ENCODE results near the gene CACNA1C.

CACNA1C gene

DNA sequence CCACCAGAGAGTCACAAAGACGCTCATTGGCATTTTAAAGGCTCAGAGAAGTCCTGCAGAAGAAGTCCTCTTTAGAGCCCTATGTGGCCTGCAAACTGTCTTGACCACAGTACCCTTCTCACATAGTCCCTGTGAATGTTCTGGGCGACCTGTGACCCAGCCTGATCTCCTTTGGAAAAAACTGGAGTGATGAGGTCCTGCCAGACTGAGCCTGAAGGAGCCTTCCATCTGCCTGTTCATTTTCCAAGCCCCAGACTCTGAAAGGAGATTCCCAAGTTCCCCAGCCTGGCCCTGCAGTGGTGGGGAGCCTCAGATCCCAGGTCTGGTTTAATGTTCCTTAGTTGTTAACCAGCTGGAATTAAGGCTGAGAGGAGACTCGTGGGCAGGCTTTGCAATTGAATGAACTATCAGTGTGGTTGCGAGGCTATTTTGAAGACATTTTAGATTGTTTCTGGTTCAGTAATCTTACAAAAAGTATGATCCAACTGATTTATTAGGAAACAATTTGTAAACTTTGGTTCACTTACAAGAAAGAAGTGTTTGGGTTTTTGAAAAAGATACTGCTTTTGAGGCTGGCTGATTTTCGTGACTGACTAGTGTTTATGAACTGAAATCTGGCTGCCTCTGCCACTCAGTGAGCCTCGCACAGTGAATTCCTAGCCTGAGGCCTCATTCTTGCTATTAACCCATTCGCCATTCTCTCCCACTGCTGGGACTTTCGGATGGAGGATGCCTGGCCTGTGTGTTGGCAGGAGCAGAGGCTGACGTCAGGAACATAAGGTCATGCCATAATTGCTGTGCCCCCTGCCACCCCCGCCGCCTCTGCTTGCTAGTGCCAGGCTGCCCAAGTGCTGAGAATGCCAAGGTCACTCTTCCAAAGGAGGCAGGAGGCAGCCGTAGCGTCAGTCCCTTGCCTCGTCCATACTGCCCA lies 249.0 kb downstream of the CACNA1C start:
- no peak for DNase-seq

DNA sequence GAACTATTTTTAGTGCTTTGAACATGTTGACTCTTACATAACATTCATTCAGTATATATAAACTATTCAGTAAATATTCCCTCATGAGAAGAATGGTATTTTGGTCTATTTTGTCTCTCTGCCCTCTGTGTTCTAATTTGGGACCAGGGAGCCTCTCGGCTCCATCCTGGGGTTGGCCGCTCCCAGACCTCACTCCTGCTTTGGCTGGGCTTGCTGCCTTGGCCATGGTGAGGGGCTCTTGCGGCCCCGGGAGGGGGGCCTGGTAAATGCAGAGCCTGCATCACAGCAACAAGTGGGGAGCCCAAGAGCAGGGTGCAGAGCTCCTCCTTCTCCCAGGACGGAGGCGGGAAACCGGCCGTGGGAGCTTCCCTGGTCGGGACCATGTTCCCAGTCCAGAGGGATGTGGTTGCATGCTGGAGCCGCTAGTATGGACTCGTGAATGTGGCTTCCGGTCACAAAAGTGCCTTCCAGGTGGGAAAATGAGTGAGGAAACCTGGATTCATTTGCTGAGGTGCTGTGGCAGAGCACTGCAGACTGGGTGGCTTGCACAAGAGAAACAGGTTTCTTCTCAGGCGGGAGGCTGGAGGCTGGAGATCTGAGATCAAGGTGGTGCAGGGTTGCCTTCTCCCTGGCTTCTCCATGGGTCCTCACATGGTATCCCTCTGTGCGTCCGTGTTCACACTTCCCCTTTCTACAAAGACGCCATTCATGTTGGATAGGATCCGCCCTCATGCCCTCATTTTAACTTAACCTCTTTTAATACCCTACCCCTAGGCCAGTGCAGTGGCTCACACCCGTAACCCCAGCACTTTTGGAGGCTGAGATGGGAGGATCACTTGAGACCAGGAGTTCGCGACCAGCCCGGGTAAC lies 250.2 kb downstream of the CACNA1C start:
- no peak for DNase-seq

DNA sequence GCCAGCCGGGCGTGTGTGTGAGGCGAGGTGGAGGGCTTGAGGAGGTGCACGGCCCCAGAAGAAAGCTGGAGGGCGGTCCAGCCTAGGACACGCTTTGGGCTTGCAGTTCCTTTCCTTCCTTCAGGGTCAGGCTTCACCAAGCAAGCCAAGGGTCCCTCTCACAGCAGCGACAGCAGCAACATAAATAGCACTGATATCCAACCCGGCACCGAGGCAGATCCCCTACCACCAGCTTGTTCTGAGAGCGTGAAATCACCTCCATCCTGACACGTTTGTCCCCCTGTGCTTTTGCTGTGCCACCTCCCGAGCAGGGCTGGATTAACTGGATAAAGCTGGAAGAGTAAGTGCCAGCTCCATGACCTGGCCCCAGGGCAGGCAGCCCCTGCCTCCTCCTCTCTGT lies 251.4 kb downstream of the CACNA1C start:
- no peak for DNase-seq

DNA sequence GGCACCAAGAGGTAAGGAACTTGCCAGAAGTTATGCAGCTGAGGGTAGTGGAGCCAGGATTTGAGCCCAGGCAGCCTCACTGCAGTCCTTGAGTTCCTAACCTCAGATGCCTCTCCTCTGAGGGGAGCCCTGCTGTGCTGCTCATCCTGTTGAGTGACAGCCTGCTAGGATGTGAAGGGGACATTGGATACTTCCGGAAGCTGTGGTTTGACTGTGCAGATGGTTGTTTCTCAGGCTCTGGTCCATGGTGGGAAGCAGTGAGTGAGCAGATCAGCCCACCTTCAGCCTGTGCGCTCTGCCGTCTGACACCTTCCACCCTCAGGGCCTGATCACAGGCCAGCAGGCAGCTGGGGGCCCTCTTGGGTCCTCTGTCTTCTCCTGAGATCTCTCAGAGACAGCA lies 253.2 kb downstream of the CACNA1C start:
- no peak for DNase-seq

DNA sequence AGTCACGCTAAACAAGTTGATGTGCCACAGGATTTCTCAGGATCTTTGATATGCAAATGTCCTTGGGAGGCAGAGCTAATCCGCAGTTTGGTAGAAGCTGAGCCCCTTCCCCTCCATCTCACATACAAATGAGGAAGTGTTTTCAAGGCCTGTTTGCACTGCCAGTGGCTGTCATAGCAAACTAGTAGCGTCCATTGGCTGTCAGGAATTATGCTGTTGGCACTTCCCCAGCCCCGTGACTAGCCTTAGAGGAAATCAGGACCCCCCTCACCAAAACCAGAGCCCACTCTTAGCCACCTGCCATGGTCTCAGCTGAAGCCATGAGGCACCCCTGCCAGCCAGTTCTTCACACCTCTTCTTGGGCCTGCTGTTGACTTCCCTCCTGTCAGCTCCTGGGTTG lies 253.9 kb downstream of the CACNA1C start:
- DNase-seq = no peak

DNA sequence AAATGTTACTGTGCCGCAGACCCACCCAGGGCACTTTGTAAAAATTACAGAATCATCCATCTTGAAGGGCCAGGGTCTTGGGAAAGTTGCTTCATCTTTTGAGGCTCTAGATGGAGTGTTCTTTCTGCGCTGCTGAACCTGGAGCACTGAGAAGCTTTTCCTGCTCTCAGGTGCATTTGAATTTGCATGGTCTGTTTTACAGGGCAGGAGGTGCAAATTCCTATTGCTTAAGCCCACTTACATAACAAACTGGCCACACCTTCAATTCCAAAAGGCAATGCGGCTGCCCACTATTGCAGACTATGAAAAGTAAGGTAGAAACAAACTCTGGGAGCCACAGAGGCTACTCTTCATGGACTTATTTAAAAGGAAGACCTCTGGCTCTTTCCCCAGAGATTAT lies 254.8 kb downstream of the CACNA1C start:
- no peak for DNase-seq

DNA sequence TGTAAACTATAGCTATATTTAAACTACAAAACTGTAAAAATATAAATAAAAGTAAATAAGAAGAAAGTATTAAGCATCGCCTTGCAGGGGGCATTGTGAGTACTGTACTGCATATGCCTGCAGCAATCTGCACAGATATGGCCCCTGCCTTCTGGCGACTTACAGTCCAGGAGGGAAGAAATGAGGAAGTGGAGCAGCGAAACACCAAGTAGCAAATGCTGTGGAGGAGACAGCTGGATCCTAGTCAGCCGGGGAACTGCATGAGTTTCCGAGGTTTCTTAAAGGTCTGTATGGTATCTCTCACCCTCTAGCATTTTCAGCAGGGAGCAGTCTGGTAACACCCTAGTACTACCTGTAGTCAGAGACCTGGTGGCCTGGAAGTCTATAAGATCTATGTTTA lies 256.9 kb downstream of the CACNA1C start:
- no peak for DNase-seq

DNA sequence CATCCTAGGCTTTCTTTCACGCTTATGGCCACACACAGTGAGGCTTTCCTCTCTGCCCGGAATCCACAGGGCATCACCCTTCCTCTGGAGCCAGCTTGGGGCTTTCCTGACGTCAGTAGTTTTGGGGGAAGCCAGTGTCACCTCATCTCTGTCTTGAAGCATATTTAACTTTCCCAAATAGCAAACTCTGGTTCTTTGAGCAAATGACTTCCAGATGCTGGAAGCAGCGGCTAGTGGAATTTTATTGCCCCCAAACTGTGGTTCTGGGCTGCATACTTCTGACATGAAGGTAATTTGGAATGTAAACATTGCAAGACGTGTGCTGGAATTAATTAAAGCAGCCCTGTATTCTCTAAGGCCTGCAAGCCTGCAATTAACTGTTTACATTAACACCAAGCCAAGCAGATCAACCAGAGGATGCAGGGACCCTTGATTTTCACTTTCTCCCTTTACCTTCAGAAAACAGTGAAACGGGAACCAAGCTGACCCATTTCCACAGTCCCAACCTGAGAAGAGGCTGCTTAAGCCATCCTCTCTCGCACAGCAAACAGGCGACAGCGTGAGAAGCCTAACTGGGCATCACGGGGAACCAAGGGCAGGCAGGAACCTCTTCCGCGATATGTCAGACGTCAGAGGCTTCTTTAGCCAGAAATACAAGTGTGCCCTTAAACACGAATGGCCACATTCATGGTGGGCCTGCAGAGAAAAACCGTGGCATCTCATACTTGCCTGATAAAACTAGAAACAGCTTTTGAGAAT lies 258.4 kb downstream of the CACNA1C start:
- no peak for DNase-seq

DNA sequence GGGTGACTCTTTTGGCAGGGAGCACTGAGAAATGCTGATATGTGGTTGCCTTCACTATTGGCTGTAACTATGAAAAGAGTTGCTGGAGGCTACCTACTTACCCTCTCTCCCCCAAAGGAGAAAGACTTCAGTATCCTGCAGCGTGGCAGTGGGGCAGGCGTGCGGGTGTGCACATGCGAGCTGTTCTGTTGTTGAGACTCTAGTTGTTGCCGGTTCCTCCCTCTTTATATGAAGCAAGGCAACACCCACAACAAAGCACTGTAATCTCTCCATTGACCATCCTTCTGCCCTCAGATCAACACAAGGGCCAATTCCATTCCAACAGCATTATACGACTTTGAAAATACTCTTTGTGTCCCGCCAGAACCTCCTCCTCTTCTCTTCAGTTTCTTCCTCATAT lies 259.4 kb downstream of the CACNA1C start:
- DNase-seq = no peak

DNA sequence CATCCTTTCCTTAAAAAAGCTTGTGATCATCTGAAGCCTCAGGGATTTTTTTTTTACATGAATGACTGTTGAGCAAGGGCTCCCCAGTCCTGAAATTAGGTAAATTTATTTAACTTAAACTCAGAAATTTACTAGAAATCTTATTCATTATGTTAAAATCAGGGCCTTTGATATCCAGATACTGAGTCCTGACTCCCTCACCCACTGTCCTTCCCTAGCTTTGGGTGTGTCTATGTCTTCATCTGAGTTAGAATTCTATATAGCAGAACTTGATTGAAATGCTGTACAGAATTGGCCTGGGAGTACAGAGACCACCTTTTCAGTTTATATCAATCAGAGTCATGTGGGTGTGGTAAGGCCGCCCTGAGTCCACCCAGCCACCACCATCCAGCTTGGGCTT lies 260.0 kb downstream of the CACNA1C start:
- no peak for DNase-seq

DNA sequence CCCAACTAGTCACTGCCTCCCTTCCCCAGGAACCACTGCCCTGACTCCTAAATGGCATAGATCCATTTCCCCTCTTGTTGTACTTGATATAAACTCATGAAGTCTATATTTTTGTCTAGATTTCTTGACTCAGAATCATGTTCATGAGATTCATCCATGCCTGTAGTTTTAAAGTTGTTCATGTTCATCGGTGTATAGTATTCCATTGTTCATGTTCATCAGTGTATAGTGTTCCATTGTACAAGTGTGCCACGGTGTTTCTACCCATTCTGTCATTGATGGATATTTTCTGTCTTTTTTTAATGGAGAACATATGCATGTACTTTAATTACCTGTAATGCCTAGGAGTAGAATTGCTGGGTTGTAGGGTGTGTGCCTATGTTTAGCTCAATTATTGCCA lies 261.7 kb downstream of the CACNA1C start:
- DNase-seq = no peak

DNA sequence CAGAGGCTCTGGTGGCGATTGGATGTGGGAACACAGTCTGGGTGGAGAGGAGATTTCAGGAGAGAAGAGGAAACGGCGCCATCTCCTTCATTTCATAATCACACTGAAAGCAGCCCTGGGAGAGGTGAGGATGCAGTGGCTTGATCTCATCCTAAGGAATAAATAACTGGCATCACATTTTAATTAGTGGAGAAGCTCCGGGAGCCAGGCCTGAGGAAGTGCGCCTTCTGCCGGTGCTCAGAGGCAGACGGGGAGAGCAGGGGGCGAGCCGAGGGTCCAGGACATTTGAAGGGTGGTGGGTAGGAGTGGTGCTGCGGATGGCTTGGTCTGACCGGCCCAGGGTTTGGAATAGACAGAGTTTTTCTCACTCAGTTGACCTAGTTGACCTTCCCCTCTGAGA lies 265.0 kb downstream of the CACNA1C start:
- no peak for DNase-seq

DNA sequence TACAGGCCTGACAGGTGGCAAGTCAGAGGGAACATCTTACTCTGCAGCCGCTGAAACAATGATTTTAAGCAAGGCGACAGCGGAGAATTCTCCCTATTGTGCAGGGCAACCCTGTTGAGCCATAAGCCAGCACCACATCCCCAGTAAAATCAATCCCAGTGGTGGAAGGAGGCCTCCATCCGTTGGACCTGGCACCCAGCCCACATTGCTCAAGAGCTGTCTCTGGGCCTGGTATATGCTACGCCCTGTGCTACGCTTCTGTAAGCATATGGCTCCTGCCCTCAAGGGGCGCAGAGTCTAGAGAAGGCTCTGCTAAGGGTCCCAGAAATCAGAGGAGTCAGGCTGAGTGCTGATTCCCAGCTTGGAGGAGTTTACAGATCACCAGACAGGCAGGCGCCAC lies 265.5 kb downstream of the CACNA1C start:
- no peak for DNase-seq

DNA sequence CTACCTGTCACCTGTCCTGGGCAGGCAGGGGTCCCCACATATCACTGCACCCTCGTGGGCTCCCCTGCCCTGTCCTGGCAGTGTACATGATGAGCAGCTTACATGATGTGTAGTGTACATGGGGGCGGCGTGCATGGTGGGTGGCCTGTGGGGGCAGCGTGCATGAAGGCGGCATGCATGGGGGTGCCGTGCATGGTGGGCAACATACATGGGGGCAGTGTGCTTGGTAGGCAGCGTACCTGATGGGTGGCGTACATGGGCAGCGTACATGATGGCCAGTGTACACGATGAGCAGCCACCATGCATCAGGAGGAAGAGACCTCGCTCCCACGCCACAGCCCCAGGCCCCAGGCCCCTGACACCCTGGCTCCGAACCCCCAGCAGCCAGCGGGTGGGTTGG lies 266.3 kb downstream of the CACNA1C start:
- DNase-seq = no peak

DNA sequence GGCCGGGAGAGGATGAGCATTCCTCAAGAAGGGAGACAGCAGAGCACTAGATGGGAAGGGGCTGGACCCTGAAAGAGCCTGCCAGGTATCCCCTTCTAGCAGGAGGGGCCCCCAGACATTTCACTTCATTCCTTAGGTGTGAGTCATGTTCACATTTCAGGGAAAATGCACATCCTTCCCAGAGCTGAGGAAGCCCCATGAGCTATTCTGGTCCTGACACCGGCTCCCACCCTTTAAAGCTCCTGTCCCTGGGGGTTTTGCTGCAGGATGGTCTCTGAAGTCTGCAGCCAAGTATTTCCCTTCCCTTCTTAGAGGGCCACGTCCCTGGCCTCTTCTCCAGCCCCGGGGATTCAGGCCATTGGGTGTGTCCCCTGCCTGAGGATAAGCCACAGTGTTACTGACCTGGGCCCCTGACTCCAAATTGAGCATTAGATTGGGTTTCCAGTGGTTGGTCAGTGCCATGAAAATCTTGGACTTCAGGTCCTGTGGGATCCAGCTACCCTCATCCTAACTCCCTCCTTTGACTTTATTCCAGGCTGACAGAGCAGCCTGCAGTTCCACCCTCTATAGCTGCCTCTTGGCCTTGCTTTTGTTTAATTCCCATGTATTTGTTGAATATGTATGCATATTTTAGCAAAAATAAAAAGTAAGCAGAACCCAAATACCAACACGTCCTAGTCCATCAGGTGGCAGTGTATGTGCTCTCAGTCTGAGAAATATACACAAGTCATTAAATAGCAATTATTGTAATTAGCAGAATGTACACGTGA lies 267.1 kb downstream of the CACNA1C start:
- no peak for DNase-seq

DNA sequence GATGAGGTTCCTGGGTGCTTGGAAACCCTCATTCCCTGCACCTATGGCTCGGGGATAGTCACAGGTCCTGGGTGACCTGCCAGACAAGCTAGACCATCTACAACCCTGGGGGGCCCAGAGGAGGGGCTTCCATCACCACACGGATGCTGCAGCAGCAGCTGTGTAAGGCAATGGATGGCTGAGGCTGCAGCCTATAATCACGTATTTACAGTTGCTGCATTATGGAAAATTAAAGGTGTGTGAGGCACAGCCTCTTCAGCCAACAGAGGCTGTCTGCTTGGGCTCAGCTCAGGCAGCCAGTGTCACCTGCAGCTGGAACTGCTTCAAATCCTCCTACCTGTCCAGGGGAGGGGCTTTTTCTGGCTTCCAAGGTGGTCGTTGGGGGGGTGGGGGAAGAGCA lies 268.1 kb downstream of the CACNA1C start:
- no peak for DNase-seq

DNA sequence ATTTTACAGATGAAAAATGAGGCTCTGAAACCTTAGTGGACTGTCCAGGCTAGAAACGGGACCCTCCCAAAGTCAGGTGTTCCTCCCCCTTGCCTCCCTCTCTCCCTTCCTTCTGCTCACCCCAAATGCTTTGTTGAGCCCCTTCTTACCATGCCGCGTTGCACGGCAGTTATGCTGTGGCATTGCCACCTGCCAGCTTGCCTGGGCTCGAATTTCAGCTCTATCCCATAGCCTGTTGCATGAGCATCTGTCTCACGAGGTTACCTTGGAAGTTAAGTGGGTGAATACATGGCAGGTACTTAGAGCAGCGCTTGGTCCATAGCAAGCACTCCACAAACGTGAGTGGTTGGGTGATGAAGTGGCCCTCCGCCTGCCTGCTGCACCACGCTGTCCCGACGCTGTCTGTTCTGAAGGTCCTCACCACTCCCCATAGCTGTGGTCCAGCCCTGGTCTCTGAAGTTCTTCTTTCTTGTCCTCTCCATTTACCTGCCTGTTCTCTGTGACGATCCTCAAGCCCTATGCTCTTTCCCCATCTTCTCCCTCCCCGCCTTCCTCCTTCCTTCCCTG lies 269.9 kb downstream of the CACNA1C start:
- DNase-seq = no peak

DNA sequence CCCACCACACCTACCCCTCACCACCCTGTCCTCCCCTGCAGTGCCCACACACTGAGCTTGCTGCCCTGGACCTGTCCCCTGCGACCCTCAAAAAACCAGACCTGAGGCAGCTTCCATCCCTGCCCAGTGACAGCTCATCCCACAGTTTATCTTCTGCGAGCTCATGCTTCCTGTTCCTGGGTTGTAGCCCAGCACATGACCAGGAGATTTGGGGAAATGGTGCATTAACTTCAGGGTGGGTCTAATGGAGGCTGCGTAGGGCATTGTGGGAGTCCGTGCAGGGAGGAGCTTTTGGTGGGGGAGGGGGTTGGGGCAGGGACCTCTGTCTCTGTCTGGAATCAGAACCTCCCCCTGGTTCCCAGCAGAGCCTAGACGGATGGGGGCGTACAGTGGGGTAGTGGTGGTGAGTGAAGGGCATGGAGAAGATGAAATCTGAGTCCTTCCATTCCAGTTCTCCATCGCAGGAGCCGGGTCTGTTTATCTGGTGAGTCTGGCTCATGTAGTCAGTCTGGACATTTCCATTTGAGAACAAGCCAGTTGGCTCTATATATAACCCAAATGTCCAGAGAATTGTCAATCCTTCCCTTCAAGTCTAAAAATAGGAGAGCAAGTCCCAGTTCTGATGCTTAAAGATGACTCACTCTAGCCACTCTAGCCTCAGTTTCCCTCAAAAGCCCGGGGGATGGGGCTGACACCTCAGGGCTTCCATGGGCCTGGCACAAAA lies 270.9 kb downstream of the CACNA1C start:
- DNase-seq = no peak

DNA sequence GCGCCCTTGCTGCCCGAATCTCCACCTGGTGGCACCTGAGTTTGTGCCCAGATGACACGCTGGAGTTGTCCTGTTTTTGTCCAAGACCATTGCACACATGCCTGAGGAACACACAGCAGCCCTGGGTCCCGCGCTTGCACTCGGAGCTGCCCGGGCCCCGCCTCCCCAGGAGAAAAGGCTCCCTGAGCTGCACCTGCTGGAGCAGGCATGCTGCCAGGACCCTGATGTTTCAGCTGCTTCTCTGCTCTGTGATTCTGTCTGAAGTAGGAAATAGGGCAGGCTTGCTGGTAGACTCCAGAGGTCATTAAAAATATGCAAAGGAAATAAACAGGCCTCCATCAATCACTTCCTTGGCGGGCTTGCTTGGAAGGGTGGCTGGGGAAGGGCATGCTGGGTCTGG lies 271.6 kb downstream of the CACNA1C start:
- DNase-seq = no peak

DNA sequence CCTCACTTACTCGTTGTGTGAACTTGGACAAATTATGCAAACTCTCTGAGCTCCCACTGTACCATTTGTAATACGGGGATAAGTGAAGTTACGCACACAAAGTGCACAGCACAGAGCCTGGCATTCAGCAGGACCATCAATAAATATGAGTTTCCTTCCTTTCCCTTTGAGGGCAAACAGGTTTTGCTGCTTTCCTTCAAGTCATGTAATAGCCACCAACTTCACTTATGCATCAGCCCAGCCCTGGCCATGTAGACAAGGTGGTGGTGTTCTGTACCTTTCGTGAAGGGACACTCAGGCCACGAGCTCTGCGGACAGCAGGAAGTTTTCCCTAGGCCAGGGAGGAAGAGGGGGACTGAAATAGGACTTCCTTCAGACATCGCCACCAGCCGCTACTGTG lies 272.7 kb downstream of the CACNA1C start:
- no peak for DNase-seq

DNA sequence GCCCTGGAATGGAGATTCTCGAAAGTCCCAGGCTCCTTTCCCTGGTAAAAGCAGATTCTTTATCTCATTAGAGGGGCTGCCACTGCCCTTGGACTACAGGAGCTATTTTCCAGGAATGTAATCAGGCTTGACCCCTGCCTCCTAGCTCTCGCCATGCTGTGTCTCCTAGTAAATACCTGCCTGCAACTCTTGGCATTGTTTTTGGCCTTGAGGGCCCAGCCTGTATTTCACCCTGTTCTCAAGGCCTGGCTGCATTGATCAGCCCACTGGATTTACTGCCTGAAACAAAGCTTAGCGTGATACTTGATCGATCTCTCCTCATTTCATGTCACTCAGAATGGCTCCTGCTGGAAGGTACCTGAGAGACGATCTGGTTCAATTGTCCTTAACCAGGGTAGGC lies 273.7 kb downstream of the CACNA1C start:
- DNase-seq = no peak
